Measurements from ENCODE around the gene DCAF17. TPM values are rescaled to one million over a fixed set of nuclear protein-coding genes. Genes with fewer than 3 reads are reported as not detected.

DCAF17 gene, protein sequence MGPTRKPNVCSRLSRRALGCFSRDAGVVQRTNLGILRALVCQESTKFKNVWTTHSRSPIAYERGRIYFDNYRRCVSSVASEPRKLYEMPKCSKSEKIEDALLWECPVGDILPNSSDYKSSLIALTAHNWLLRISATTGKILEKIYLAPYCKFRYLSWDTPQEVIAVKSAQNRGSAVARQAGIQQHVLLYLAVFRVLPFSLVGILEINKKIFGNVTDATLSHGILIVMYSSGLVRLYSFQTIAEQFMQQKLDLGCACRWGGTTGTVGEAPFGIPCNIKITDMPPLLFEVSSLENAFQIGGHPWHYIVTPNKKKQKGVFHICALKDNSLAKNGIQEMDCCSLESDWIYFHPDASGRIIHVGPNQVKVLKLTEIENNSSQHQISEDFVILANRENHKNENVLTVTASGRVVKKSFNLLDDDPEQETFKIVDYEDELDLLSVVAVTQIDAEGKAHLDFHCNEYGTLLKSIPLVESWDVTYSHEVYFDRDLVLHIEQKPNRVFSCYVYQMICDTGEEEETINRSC
- total RNA-seq (2014; rRNA removed; shearing (Covaris generic)), result 11.0 and 11.4 TPM in 2 replicates

DNA sequence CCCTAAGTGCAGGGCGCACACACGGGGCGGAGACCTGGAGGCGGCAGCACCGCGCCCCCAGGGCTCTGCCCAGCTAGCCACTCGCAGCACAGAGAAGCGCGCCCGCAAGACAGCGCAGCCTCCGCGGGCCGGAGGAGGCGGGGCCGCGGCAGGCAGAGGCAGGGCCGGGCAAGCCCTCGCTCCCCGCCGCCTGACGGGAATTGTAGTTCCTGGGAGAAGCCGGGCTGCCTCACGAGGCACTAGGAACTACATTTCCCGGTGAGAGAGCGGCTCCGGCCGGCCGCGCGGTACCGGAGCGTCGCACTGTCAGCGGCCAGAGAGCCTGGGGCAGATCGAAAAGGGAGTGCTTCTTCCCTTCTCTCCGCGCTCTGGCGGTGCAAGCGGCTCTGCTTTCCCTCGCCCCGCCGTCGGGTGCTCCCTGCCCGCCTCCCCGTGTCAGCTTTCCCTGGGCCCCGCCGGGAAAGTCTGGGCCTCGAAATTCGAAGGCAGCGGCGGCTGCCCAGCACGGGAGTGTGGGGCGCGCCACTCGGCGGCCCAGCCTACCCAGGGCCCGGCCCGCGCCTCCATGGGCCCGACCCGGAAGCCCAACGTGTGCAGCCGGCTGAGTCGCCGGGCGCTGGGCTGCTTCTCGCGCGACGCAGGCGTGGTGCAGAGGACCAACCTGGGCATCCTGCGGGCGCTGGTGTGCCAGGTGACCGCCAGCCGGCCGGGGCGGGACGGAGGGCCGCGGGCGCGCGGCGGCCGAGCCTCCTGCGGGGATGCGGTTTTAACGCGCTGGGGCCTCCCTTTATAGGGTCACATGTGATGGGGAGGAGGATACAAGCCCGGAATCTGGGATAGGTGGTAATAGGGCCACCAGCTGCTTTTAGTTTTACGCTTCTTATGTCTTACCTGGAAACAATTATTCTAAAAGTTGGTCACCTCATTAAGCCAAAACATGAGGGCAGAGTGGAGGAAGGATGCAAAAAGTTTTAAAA is at the start of gene DCAF17:
TSS of gene DCAF17 (plus strand) at position 214 of the 977 bp plus-strand sequence. CDS start at position 566, 352 bp downstream.
- DNase-seq (ENCODE audit: low spot score), result peak; percentile 93

GRCh38 chr2:171386627-171387026 is 47.4 kb upstream of the DCAF17 start:
- DNase-seq (ENCODE audit: low spot score), result no peak

DNA sequence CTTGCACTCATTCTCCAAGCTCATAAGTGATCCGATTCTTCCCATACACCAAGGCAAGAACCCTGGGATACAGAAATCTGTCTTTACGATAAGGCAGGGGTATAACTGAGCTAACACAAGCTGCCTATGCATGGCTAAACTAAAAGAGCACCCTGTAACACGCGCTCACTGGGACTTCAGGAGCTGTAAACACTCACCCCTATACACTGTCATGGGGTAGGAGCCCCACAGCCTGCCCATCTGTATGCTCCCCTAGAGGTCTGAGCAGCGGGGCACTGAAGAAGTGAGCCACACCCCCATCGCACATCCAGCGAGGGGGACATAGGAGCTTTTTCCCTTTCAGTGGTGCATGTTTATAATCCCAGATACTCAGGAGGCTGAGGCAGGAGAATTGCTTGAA is 47.0 kb upstream of the DCAF17 start:
- DNase-seq (ENCODE audit: low spot score), result no peak

DNA sequence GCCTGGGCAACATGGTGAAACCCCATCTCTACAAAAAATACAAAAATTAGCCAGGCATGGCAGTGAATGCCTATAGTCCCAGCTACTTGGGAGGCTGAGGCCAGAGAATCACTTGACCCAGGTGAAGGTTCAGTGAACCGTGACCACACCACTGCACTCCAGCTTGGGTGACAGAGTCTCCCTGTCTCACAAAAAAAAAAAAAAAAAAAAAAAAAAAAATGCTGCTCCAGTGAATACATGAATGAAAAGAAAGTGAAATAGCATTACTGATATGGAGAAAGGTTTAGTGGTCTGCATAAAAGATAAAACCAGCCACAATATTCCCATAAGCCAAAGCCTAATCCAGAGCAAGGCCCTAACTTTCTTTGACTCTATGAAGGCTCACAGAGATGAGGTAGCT is 44.7 kb upstream of the DCAF17 start:
- no peak for DNase-seq (ENCODE audit: low spot score)

DNA sequence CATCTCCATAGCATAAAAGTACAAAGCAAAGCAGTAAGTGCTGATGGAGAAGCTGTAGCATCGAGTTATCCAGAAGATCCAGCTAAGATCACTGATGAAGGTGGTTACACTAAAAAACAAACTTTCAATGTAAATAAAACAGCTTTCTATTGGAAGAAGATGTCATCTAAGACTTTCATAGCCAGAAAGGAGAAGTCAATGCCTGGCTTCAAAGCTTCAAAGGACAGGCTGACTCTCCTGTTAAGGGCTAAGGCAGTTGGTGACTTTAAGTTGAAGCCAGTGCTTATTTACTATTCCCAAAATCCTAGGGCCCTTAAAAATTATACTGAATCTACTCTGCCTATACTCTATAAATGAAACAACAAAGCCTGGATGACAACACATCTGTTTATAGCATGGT is 44.2 kb upstream of the DCAF17 start:
- DNase-seq (ENCODE audit: low spot score), result no peak

- DNase-seq (ENCODE audit: low spot score), result peak; percentile 68
Observed at GRCh38 chr2:171390941-171391516, 43.0 kb upstream of the DCAF17 start.

DNA sequence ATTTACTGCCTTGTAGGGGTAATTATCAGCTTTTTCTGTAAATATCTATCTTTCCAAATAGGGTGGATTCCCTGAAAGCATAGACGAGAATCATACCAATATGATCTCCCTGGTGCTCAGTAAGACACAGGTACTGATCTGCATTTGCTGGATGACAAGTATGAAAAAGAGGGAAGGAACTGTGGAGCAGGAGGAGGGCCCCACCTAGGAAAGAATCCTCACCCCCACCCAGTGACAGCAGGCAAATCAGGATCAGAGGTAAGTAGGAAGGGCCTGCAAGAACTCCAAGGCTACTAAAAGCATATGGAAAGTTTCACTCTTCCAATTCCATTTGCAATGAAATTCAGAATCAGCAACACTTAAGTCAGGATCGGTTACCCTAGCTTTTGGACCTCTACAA is 42.5 kb upstream of the DCAF17 start:
- no peak for DNase-seq (ENCODE audit: low spot score)

GRCh38 chr2:171393487-171393886 is 40.5 kb upstream of the DCAF17 start:
- no peak for DNase-seq (ENCODE audit: low spot score)

DNA sequence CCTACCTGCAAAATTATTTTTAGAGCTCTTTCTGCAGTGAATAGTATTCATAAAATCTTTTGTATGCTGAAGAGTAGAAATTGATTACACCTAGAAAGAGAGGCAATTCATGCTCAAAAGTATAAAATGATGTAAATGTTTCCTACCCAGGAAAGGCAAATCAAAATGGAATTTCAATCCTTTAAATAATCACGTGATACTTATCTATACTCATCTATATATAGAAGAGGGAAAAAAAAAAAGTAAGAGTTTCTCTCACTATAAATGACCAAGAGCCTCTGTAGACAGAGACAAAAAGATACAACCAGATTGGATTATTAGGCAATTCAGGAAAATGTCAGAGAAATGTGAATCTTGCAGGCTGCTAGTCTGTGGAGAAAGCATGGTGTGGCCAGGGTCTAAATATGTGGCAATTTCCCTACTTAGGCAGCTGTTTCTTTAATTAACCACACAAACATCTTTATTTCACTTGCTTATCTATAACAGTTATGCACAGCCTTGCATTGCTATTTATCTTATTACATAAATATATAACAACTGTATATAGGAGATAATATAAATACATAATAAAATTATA is 39.8 kb upstream of the DCAF17 start:
- DNase-seq (ENCODE audit: low spot score), result no peak

GRCh38 chr2:171399292-171399691 is 34.7 kb upstream of the DCAF17 start:
- DNase-seq (ENCODE audit: low spot score), result no peak

DNA sequence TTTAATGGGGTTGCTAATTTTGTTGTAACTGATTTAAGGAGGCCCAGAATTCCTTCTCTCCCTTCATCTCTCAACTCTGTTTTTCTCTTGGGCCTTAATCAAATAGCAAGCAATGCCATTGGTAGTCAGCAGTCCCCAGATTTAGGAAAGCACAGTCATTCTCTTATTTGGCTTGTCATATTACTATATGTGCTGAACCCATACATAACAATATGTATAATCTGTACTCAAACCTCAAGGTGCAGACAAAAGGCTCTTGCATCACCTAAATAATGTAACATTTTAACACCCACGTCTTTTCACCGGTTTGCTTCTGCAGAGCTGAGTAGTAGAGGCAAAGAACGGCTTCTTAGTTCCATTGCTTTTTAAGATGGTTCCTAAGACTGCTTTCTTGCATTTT is 33.6 kb upstream of the DCAF17 start:
- DNase-seq (ENCODE audit: low spot score), result no peak

DNA sequence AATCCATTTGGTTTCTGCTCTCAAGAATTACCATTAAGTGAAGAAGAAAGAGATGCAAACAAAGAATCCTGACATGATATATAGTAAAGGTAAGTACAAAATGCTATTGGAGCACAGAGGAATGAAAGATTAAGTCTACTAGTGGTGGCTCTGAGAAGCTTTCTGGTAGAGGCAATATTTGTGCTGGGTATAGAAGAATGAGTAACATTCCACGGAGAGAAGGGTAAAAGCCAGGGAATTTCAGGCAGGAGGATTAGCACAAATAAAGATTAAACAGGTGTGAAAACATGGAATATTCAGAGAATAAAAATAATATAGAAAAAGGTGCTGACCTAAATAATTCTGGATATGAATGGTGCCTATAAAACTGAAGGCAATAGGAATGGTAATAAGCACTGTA is 32.1 kb upstream of the DCAF17 start:
- DNase-seq (ENCODE audit: low spot score), result no peak

DNA sequence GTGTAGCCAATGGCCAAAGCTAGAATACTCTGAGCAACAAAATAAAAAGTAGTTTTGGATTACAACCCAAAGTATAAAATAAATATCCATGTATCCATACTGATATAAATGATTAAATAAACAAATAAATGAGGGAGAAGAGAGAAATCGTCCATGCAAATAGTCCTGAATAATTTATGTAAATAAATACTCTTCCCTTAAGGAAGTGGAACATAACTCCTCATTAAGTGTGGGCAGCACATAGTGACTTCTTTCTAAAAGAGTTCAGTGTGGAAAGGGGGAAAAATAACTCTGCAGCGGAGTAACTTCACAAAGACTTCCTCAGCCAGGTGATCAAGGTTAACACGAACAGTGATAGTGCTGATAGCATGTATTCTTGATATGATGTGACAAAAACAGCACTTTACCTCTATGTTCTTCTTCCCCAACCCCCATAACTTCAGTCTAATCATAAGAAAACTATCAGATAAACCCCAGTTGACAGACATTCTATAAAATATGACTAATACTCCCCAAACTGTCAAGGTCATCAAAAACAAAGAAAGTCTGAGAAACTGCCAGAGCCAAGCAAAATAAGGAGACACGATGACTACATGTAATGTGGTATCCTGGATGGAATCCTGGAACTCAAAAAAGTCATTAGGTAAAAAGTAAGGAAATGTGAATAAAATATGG is 31.0 kb upstream of the DCAF17 start:
- DNase-seq (ENCODE audit: low spot score), result no peak

GRCh38 chr2:171404261-171404660 is 29.8 kb upstream of the DCAF17 start:
- DNase-seq (ENCODE audit: low spot score), result peak; percentile 13

- no peak for DNase-seq (ENCODE audit: low spot score)
Observed at GRCh38 chr2:171404719-171405118, 29.3 kb upstream of the DCAF17 start.

- DNase-seq (ENCODE audit: low spot score), result no peak
Observed at GRCh38 chr2:171405546-171405945, 28.5 kb upstream of the DCAF17 start.

- DNase-seq (ENCODE audit: low spot score), result no peak
Observed at GRCh38 chr2:171406044-171406443, 28.0 kb upstream of the DCAF17 start.

- no peak for DNase-seq (ENCODE audit: low spot score)
Observed at GRCh38 chr2:171407030-171407675, 26.9 kb upstream of the DCAF17 start.

- DNase-seq (ENCODE audit: low spot score), result no peak
Observed at GRCh38 chr2:171407676-171408044, 26.4 kb upstream of the DCAF17 start.

- DNase-seq (ENCODE audit: low spot score), result peak; percentile 17
Observed at GRCh38 chr2:171409436-171409971, 24.5 kb upstream of the DCAF17 start.

Data from H4 (cell line).